Right hindlimb (tissue), 1 donor: Measurements from ENCODE around the gene PCDHA1.
"Not testable (repeated sequence)": the region's sequence is repeated elsewhere in the genome, so short reads cannot be mapped to it uniquely, and the experiment has no call there.

Experiments
- DNase-seq: peaks from one replicate; pipeline ENCODE4 v3.0.0-alpha.2; 2018

Gene PCDHA1

DNA sequence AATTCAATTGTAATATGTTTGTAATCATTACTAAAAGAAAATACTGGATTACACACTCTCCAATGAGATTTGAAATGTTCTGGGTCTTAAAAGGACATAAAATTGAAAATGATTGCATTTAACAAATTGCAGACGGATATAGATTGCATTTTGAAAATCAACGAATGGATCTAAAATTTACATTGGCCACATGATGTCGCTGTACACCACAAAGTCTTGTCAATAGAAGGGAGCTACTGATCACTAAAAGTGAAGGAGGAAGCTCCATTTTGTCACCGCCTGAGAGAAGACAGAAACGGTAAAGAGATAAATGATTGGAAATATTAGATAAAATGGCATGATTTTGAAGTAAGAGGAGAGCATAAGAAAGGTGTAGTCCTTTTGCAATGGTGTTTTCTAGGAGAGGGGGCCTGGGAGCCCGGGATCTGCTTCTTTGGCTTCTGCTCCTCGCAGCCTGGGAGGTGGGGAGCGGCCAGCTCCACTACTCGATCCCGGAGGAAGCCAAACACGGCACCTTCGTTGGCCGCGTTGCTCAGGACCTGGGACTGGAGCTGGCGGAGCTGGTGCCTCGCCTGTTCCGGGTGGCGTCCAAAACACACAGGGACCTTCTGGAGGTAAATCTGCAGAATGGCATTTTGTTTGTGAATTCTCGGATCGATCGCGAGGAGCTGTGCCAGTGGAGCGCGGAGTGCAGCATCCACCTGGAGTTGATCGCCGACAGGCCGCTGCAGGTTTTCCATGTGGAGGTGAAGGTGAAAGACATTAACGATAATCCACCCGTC, at the start of gene PCDHA1:
Gene PCDHA1 (plus strand): TSS at position 236 of the 782 bp plus-strand sequence.
- DNase-seq = no peak

DNA sequence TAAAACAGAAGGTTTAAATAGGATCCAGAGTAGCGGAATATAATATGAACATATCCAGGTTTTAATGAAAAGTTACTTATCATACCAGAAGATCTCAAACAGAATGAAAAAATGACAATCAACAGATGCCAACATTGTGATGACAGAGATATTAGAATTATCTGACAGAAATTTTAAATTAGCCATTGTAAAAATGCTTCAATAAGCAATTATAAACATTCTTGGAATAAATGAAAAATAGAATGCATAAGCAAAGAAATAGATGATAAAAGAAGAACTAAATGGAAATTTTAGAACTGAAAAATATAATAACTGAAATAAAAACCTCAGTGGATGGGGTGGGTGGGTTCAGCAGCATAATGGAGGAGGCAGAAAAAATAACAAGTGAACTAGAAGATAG, 48.5 kb upstream of the PCDHA1 start:
- no peak for DNase-seq

DNA sequence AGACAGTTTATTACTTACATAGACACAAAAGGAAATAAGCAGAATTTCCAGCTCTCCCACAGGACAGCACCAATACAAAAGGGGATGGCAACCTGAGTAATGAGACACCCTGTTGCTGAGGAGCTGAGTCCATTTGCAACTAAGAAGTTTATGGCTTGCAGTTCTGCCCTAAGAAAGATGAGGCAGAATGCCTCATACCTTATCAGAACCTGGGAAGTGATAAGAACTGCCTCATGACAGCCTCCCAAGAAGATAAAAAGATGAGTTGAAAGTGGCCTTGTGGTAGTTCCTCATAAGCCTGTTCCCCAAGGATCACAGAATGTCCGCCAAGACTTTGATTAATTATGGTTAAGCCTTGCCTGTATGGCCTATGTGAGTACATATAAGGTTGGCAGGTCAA, 44.0 kb upstream of the PCDHA1 start:
- no peak for DNase-seq

DNA sequence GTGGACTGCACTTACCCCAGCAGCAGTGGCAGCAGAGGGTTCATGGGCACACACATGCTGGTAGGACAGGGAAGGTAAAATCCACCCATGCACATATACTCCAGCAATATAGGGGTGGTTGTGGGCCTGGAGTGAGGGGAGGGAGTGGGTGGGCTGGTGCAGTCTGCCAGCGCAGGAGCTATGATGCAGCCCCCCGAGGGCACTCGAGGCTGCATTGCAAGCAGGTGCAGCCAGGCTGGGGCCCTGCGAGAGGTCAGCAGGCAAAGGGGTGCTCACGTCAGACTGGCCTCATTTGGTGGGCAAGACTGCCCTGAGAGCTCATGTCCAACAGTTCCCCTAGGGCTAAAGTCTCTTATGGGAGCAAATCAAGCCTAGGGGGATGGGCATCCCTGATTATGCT, 32.4 kb upstream of the PCDHA1 start:
- DNase-seq = no peak

DNA sequence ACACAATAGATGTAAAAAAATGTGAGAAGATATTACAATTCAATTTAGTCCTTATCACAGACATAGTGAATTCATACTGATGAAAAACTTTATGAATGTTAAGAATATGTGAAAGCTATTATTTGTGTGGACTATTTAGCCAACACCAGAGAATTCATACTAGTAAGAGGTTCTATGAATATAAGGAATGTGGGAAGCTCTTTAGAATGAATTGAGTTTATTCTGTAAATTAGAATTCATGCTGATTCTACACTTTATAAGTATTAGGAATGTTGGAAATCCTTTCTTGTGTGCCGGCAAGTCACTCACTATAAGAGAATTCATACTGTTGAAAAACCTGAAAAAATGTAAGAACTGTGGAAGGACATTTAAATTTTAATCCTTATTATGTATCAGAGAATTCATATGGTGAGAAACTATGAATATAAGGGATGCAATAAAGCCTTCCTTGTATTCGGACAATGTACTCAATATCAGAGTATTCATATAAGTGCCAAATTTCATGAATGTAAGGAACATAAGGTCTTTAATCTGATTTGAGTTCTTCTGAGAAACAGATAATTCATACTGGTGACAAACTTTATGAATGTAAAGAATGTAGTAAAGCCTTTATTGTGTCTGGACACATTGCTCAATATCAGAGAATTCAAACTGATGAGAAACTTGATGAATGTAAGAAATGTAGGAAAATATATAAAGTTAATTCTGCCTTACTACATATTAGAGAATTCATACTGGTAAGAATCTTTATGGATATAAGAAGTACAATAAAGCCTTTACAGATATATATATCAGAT, 21.6 kb upstream of the PCDHA1 start:
- DNase-seq = no peak

DNA sequence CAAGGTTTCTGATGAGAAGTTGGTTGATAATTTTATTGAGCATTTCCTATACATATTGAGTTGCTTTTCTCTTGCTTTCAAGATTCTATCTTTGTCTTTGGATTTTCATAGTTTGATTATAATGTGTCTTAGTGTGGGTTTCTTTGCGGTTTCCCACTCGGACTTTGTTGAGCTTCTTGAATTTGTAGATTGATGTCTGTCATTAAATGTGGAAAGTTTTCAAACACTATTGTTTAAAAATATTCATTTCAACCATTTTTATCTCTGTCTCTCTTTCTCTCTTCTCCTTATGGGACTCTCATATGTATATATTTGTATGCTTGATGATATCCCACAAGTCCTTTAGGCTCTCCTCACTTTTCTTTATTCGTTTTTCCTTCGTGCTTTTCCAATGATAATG, 18.5 kb upstream of the PCDHA1 start:
- DNase-seq = no peak

DNA sequence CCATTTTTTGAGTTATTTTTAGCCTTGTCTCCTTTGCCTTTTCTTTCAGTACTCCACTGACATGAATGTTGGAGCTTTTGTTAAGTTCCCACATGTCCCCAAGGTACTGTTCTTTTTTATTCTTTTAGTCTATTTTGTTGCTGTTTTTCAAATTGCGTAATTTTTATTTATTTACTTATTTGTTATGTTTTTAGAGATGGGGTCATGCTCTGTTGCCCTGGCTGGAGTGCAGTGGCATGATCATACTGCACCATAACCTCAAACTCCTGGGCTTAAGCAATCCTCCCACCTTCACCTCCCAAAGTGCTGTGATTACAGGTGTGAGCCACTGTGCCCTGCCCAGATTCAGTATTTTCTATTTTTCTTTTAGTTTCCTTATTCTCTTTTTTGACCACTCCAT, 5.4 kb upstream of the PCDHA1 start:
- no peak for DNase-seq

DNA sequence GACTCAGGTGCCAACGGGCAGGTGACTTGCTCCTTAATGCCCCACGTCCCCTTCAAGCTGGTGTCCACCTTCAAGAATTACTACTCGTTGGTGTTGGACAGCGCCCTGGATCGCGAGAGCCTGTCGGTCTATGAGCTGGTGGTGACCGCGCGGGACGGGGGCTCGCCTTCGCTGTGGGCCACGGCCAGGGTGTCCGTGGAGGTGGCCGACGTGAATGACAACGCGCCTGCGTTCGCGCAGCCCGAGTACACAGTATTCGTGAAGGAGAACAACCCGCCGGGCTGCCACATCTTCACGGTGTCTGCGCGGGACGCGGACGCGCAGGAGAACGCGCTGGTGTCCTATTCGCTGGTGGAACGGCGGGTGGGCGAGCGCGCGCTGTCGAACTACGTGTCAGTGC, 1.5 kb downstream of the PCDHA1 start:
- not testable (repeated sequence) for DNase-seq

DNA sequence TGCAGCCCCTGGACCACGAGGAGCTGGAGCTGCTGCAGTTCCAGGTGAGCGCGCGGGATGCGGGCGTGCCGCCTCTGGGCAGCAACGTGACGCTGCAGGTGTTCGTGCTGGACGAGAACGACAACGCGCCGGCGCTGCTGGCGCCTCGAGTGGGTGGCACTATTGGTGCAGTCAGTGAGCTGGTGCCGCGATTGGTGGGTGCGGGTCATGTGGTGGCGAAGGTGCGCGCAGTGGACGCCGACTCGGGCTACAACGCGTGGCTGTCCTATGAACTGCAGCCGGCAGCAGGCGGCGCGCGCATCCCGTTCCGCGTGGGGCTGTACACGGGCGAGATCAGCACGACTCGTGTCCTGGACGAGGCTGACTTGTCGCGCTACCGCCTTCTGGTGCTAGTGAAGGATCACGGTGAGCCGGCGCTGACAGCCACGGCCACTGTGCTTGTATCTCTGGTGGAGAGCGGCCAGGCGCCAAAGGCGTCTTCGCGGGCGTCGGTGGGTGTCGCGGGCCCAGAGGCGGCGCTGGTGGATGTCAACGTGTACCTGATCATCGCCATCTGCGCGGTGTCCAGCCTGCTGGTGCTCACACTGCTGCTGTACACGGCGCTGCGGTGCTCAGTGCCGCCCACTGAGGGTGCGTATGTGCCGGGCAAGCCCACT, 2.0 kb downstream of the PCDHA1 start:
- not testable (repeated sequence) for DNase-seq

DNA sequence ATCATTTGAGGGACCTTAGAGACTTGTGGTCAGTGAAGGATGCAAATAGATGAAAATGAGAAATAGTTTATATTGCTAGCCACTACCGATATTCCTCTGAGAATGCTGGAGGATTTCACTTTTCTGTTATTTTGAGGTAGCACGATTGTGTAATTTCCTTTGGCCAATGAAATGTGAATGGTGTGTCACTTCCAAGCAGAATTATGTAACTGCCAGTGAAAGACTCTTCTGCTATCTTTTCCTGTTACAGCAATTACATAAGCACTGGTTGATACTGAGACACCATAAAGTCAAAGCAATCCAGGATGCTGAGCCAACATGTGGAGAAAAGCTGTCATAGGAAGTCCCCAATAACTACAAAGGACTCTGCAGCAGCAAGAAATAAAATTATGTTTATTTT, 5.1 kb downstream of the PCDHA1 start:
- no peak for DNase-seq

DNA sequence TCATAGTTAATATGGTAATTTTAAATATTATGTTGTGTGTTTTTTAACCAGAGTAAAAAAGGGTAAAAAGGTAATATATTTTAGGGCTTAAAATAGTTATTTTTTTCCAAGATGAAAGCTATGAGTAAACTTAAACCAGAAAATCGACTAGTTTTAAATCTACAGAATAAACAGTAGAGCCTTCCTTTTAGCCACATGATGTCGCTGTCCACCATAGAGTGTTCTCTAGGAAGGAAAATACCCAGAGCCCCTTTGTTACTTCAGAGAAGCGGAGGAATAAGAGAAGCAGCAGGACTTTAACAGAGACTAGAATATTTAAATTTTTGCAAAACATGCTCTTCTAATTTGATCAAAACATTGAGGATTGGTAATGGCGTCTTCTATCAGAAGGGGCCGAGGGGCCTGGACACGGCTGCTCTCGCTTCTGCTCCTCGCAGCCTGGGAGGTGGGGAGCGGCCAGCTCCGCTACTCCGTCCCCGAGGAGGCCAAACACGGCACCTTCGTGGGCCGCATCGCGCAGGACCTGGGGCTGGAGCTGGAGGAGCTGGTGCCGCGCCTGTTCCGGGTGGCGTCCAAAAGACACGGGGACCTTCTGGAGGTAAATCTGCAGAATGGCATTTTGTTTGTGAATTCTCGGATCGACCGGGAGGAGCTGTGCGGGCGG, 8.8 kb downstream of the PCDHA1 start, which contains the start of gene PCDHA2:
Gene PCDHA2 (plus strand): TSS at position 258 of the 664 bp plus-strand sequence.
- DNase-seq = no peak

DNA sequence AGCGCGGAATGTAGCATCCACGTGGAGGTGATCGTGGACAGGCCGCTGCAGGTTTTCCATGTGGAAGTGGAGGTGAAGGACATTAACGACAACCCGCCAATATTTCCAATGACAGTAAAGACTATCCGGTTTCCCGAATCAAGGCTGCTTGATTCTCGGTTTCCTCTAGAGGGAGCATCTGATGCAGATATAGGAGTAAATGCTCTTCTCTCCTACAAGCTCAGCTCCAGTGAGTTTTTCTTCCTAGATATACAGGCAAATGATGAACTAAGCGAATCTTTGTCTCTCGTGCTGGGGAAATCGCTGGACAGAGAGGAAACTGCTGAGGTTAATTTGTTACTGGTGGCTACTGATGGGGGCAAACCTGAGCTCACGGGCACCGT, 9.3 kb downstream of the PCDHA1 start:
- no peak for DNase-seq

DNA sequence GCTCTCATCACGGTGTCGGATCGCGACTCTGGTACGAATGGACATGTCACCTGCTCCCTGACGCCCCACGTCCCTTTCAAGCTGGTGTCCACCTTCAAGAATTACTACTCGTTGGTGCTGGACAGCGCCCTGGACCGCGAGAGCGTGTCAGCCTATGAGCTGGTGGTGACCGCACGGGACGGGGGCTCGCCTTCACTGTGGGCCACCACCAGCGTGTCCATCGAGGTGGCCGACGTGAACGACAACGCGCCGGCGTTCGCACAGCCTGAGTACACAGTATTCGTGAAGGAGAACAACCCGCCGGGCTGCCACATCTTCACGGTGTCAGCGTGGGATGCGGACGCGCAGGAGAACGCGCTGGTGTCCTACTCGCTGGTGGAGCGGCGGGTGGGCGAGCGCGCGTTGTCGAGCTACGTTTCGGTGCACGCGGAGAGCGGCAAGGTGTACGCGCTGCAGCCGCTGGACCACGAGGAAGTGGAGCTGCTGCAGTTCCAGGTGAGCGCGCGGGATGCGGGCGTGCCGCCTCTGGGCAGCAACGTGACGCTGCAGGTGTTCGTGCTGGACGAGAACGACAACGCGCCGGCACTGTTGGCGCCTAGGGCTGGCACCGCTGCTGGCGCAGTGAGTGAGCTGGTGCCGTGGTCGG, 10.3 kb downstream of the PCDHA1 start:
- not testable (repeated sequence) for DNase-seq

DNA sequence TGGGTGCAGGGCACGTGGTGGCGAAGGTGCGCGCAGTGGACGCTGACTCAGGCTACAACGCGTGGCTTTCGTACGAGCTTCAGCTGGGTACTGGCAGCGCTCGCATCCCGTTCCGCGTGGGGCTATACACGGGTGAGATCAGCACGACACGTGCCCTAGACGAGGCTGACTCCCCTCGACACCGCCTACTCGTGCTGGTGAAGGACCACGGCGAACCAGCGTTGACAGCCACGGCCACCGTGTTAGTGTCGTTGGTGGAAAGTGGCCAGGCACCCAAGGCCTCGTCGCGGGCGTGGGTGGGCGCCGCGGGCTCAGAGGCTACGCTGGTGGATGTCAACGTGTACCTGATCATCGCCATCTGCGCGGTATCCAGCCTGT, 10.8 kb downstream of the PCDHA1 start:
- no peak for DNase-seq

DNA sequence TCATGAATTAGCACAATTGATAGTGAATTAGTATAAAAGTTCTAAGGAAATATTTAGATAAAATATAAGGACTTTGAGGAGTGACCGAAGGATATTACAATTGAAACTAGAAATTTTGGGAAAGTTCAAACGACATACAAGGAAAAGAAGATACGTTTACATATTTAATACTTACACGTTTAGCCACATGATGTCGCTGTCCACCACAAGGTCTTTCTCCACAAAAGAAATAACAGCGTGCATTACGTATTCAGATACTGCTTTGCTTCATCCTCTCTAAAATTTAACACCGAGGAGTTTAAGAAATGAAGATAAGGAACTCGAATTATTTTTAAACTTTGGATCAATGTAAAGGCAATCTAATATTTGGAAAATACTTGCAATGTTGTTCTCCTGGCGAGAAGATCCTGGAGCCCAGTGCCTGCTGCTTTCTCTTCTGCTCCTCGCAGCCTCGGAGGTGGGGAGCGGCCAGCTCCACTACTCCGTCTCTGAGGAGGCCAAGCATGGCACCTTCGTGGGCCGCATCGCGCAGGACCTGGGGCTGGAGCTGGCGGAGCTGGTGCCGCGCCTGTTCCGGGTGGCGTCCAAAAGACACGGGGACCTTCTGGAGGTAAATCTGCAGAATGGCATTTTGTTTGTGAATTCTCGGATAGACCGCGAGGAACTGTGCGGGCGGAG, 15.0 kb downstream of the PCDHA1 start, which contains the start of gene PCDHA3:
Gene PCDHA3 (plus strand): TSS at position 242 of the 678 bp plus-strand sequence.
- no peak for DNase-seq

DNA sequence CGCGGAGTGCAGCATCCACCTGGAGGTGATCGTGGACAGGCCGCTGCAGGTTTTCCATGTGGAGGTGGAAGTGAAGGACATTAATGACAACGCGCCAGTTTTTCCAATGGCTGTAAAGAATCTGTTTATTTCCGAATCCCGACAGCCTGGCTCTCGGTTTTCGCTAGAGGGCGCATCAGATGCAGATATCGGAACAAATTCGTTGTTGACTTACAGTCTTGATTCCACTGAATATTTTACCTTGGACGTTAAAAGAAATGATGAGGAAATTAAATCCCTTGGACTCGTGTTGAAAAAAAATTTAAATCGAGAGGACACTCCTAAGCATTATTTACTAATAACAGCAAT, 15.5 kb downstream of the PCDHA1 start:
- DNase-seq = no peak

DNA sequence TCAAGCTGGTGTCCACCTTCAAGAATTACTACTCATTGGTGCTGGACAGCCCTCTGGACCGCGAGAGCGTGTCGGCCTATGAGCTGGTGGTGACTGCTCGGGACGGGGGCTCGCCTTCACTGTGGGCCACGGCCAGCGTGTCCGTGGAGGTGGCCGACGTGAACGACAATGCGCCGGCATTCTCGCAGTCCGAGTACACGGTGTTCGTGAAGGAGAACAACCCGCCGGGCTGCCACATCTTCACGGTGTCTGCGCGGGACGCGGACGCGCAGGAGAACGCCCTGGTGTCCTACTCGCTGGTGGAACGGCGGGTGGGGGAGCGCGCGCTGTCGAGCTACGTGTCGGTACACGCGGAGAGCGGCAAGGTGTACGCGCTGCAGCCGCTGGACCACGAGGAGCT, 16.4 kb downstream of the PCDHA1 start:
- DNase-seq = not testable (repeated sequence)

DNA sequence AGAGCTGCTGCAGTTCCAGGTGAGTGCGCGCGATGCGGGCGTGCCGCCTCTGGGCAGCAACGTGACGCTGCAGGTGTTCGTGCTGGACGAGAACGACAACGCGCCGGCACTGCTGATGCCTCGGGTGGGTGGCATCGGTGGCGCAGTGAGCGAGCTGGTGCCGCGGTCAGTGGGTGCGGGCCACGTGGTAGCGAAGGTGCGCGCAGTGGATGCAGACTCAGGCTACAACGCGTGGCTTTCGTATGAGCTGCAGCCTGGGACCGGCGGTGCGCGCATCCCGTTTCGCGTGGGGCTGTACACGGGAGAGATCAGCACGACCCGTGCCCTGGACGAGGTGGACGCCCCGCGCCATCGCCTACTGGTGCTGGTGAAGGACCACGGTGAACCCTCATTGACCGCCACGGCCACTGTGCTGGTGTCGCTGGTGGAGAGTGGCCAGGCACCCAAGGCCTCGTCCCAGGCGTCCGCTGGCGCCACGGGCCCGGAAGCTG, 16.9 kb downstream of the PCDHA1 start:
- no peak for DNase-seq

DNA sequence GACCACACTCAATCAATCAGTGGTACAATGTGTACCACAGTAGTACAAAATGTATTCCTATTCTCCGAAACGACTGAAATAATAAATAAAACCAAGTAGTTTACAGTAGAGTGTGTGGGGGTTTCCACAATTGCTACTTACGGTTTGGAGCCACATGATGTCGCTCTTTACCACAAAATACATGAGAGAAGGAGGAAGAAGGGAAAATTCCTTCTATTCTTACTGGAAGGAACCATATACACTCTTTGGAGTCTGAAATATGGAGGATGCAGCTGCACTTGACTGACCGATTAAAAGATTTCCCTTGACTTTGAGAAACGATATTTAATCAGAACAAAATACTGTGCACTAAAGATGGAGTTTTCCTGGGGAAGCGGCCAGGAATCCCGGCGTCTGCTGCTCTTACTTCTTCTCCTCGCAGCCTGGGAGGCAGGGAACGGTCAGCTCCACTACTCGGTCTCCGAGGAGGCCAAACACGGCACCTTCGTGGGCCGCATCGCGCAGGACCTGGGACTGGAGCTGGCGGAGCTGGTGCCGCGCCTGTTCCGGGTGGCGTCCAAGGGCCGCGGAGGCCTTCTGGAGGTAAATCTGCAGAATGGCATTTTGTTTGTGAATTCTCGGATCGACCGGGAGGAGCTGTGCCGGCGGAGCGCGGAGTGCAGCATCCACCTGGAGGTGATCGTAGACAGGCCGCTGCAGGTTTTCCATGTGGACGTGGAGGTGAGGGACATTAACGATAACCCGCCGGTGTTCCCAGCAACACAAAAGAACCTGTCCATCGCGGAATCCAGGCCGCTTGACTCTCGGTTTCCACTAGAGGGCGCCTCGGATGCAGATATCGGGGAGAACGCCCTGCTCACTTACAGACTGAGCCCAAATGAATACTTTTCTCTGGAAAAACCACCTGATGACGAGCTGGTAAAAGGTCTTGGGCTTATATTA, 21.2 kb downstream of the PCDHA1 start, which contains the start of gene PCDHA4:
Gene PCDHA4 (plus strand): TSS at position 235 of the 942 bp plus-strand sequence.
- DNase-seq = no peak

DNA sequence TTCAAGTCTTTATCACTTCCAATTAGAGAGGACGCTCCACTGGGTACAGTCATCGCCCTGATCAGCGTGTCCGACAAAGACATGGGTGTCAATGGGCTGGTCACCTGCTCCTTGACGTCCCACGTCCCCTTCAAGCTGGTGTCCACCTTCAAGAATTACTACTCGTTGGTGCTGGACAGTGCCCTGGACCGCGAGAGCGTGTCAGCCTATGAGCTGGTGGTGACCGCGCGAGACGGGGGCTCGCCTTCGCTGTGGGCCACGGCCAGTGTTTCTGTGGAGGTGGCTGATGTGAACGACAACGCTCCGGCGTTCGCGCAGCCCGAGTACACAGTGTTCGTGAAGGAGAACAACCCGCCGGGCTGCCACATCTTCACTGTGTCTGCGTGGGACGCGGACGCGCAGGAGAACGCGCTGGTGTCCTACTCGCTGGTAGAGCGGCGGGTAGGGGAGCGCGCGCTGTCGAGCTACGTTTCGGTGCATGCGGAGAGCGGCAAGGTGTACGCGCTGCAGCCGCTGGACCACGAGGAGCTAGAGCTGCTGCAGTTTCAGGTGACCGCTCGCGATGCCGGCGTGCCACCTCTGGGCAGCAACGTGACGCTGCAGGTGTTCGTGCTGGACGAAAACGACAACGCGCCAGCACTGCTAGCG, 22.4 kb downstream of the PCDHA1 start:
- not testable (repeated sequence) for DNase-seq
